Activated CD4-positive, alpha-beta T cell treated with anti-CD3 and anti-CD28 coated beads, Interleukin-2, amount 50 U/mL, for 1 hour (primary cell): Measurements from ENCODE around the gene TMEM45B.
"Not testable (repeated sequence)": the region's sequence is repeated elsewhere in the genome, so short reads cannot be mapped to it uniquely, and the experiment has no call there.

Source experiments
- DNase-seq: peaks from one replicate; pipeline ENCODE4 v3.0.0-alpha.2; 2020

TMEM45B gene

GRCh38 chr11:129853518-129854231, 38.0 kb downstream of the TMEM45B start:
- DNase-seq = peak; percentile 75

GRCh38 chr11:129854232-129854805, 38.7 kb downstream of the TMEM45B start:
- no peak for DNase-seq

- no peak for DNase-seq
These were observed 39.4 kb downstream of the TMEM45B start for GRCh38 chr11:129855086-129855485.

GRCh38 chr11:129856036-129856435, 40.4 kb downstream of the TMEM45B start:
- no peak for DNase-seq

- no peak for DNase-seq
These were observed 46.3 kb downstream of the TMEM45B start for GRCh38 chr11:129861702-129862522.

- no peak for DNase-seq
These were observed 49.2 kb downstream of the TMEM45B start for GRCh38 chr11:129864811-129865210.

GRCh38 chr11:129865701-129866100, 50.1 kb downstream of the TMEM45B start:
- DNase-seq = no peak

- DNase-seq = no peak
These were observed 50.7 kb downstream of the TMEM45B start for GRCh38 chr11:129866311-129866710.

GRCh38 chr11:129868626-129869025, 53.0 kb downstream of the TMEM45B start:
- DNase-seq = not testable (repeated sequence)

- DNase-seq = no peak
These were observed 56.3 kb downstream of the TMEM45B start for GRCh38 chr11:129871914-129872313.

- no peak for DNase-seq
These were observed 64.7 kb downstream of the TMEM45B start for GRCh38 chr11:129880311-129880710.

GRCh38 chr11:129881570-129882170, 66.0 kb downstream of the TMEM45B start:
- peak; percentile 51 for DNase-seq

GRCh38 chr11:129884581-129884980, 68.9 kb downstream of the TMEM45B start:
- no peak for DNase-seq

GRCh38 chr11:129885381-129885780, 69.7 kb downstream of the TMEM45B start:
- no peak for DNase-seq

GRCh38 chr11:129888451-129888850, 72.8 kb downstream of the TMEM45B start:
- no peak for DNase-seq

- DNase-seq = no peak
These were observed 78.9 kb downstream of the TMEM45B start for GRCh38 chr11:129894278-129895125.

- DNase-seq = peak; percentile 85
These were observed 79.7 kb downstream of the TMEM45B start, which contains the start of gene NFRKB for GRCh38 chr11:129895126-129896041. Gene NFRKB, minus strand, starts transcription at chr11:129895578. Its CDS starts 2,729 bp downstream, at chr11:129892849.

GRCh38 chr11:129896062-129896461, 80.4 kb downstream of the TMEM45B start:
- no peak for DNase-seq

- no peak for DNase-seq
These were observed 89.8 kb downstream of the TMEM45B start for GRCh38 chr11:129905402-129905801.
